Natural killer cell (primary cell): ENCODE data around the gene BMP8A. TPM values are rescaled to one million over a fixed set of nuclear protein-coding genes. Genes with fewer than 3 reads are reported as not detected.
"Not testable (repeated sequence)": the region's sequence is repeated elsewhere in the genome, so short reads cannot be mapped to it uniquely, and the experiment has no call there.

Source experiments
- ATAC-seq, 3 donors: fragments of 150-1000 bp in 2 of 3; fragments of 200-7000 bp in 1 of 3; cut with Tn5 transposase; 1 replicate in 1 of 3; 2 replicates in 2 of 3; pipeline ENCODE4 v1.10.0; 2021; ENCODE audit warnings: mild to moderate bottlenecking in 2 of 3, moderate library complexity in 2 of 3
- DNase-seq, 2 donors: peaks; one replicate each; pipeline versions ENCODE4 v3.0.0 to v3.0.0-alpha.2; 2013 to 2021; ENCODE audit warnings: mixed read lengths in 1 of 2
- H3K27ac ChIP-seq: one replicate; pipeline ENCODE4 v1.5.1; 2013; ENCODE audit warnings: mild to moderate bottlenecking, low read length
- H3K27me3 ChIP-seq: one replicate; pipeline ENCODE4 v1.6.1; 2013; ENCODE audit warnings: low read length; ENCODE audit not compliant: control insufficient read depth, insufficient read depth
- H3K36me3 ChIP-seq: one replicate; pipeline ENCODE4 v1.6.1; 2013; ENCODE audit warnings: low read length; ENCODE audit not compliant: control insufficient read depth, insufficient read depth
- H3K4me1 ChIP-seq: one replicate; pipeline ENCODE4 v1.6.1; 2013; ENCODE audit warnings: low read length; ENCODE audit not compliant: control insufficient read depth, insufficient read depth
- H3K4me3 ChIP-seq: one replicate; pipeline ENCODE4 v1.5.1; 2013; ENCODE audit warnings: low read length
- H3K9me3 ChIP-seq: one replicate; pipeline ENCODE4 v1.6.1; 2013; ENCODE audit warnings: low read length; ENCODE audit not compliant: control insufficient read depth, insufficient read depth
- H3K27ac Mint-ChIP-seq, 2 donors: one replicate each; pipeline ENCODE4 v1.8.0; 2022; ENCODE audit warnings: mild to moderate bottlenecking in 2 of 2, mixed read lengths in 2 of 2, moderate library complexity in 1 of 2
- H3K27me3 Mint-ChIP-seq, 2 donors: one replicate each; pipeline ENCODE4 v1.8.0; 2022; ENCODE audit warnings: low read depth in 2 of 2, mixed read lengths in 2 of 2
- H3K36me3 Mint-ChIP-seq: one replicate; pipeline ENCODE4 v1.8.0; 2022; ENCODE audit warnings: mixed read lengths
- H3K4me1 Mint-ChIP-seq, 2 donors: one replicate each; pipeline ENCODE4 v1.8.0; 2022; ENCODE audit warnings: mixed read lengths in 2 of 2
- H3K4me3 Mint-ChIP-seq: one replicate; pipeline ENCODE4 v1.8.0; 2022; ENCODE audit warnings: mild to moderate bottlenecking, moderate library complexity, mixed read lengths
- H3K9me3 Mint-ChIP-seq, 2 donors: one replicate each; pipeline ENCODE4 v1.8.0; 2022; ENCODE audit warnings: mixed read lengths in 2 of 2
- WGBS: methylation state at CpG from one replicate; pipeline ENCODE4 v1.1.7; 2013; ENCODE audit warnings: missing lambda C conversion rate; ENCODE audit not compliant: insufficient coverage; 5-methylcytosine and 5-hydroxymethylcytosine counted together
- intact Hi-C: fragments of 100-400 bp; cut with micrococcal nuclease; formaldehyde crosslinking; loops from one replicate; pipeline ENCODE4 v1.14.2; 2022
- total RNA-seq, 4 donors: library from RNA; stranded (reverse); fragments of 120-200 nt in 1 of 4; gene quantifications; one replicate each; pipeline versions ENCODE4 v1.2.3 to v1.2.4, GENCODE V29; 2013 to 2022
- TF ChIP-seq, protein P1 (sequence below): fragments of 200-600 bp; IDR thresholded peaks from one replicate; pipeline ENCODE4 v1.8.0; 2022; ENCODE audit warnings: antibody characterized with exemption

BMP8A gene
- total RNA-seq, 3 donors from 2014 or later (not counting 1 experiment from before 2014, with no cell fraction given) = 0.29 to 1.6 (median 0.40) TPM

DNA sequence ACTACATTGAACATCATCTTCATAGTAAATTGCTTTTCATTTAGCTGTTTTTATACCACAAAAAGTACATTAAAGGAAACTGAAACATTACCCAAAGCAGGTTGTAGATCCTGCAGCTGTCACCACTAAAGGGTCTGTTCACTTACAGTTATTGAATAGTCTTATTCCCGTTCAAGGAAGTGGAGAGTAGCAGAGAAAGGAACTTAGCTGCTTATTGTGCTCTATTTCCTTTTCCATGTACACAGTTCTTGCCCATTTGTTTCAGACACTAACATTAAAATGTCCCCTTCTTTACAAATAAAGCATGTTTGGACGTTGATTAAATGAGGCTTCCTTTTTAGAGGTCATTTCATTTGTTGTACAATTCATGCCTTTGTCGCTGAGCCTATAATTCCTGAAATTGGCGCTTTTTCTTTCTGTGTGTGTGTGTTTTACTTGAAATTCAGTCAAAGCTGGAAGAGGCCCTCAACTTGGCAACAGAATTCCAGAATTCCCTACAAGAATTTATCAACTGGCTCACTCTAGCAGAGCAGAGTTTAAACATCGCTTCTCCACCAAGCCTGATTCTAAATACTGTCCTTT lies 44.4 kb upstream of the BMP8A start:
- no peaks in the 10 kb centered on the region for H3K27me3 ChIP-seq
- no peak overlapping the region for H3K27ac ChIP-seq
- Mint-ChIP-seq H3K27me3 (no peaks in the 10 kb centered on the region), H3K27ac (peak overlapping the region; percentile 11 to 27), H3K36me3 (peaks cover 37% of the 10 kb centered on the region), H3K4me3 (no peak overlapping the region), H3K4me1 (peaks cover 0 to 6% of the 10 kb centered on the region in 2 donors), H3K9me3 (no peaks in the 10 kb centered on the region)
- ATAC-seq (no peak), DNase-seq (no peak)
- no peaks in the 10 kb centered on the region for H3K9me3 ChIP-seq
- H3K36me3 ChIP-seq = peaks cover 85% of the 10 kb centered on the region
- no peak overlapping the region for H3K4me3 ChIP-seq
- TF ChIP-seq, protein P1, sequence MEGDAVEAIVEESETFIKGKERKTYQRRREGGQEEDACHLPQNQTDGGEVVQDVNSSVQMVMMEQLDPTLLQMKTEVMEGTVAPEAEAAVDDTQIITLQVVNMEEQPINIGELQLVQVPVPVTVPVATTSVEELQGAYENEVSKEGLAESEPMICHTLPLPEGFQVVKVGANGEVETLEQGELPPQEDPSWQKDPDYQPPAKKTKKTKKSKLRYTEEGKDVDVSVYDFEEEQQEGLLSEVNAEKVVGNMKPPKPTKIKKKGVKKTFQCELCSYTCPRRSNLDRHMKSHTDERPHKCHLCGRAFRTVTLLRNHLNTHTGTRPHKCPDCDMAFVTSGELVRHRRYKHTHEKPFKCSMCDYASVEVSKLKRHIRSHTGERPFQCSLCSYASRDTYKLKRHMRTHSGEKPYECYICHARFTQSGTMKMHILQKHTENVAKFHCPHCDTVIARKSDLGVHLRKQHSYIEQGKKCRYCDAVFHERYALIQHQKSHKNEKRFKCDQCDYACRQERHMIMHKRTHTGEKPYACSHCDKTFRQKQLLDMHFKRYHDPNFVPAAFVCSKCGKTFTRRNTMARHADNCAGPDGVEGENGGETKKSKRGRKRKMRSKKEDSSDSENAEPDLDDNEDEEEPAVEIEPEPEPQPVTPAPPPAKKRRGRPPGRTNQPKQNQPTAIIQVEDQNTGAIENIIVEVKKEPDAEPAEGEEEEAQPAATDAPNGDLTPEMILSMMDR = no peak
- H3K4me1 ChIP-seq = no peaks in the 10 kb centered on the region
- WGBS = 94% methylated on average over 3 of the region's 5 CpGs
- intact Hi-C loops = no loop called here

DNA sequence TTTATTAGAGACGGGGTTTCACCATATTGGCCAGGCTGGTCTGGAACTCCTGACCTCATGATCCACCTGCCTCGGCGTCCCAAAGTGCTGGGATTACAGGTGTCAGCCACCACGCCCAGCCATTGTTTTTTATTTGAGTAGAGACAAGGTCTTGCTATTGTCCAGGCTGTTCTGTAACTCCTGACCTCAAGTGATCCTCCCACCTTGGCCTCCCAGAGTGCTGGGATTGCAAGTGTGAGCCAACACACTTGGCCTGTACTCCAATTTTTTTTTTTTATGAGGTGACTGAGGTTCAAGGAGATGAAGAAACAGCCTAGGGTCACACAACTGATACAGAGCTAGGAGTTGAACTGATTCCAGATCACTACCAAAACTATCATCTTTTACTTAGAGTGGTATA lies 41.4 kb upstream of the BMP8A start:
- 96% methylated on average over 4 of the region's 4 CpGs for WGBS
- ATAC-seq, H3K4me3 ChIP-seq, H3K27me3 Mint-ChIP-seq, H3K9me3 ChIP-seq, H3K27ac Mint-ChIP-seq, H3K27ac ChIP-seq, DNase-seq, H3K4me1 ChIP-seq, H3K9me3 Mint-ChIP-seq, H3K27me3 ChIP-seq, intact Hi-C loops, H3K4me1 Mint-ChIP-seq, H3K4me3 Mint-ChIP-seq: not testable (repeated sequence)
- peaks cover 88% of the 10 kb centered on the region for H3K36me3 ChIP-seq
- peaks cover 24% of the 10 kb centered on the region for H3K36me3 Mint-ChIP-seq

DNA sequence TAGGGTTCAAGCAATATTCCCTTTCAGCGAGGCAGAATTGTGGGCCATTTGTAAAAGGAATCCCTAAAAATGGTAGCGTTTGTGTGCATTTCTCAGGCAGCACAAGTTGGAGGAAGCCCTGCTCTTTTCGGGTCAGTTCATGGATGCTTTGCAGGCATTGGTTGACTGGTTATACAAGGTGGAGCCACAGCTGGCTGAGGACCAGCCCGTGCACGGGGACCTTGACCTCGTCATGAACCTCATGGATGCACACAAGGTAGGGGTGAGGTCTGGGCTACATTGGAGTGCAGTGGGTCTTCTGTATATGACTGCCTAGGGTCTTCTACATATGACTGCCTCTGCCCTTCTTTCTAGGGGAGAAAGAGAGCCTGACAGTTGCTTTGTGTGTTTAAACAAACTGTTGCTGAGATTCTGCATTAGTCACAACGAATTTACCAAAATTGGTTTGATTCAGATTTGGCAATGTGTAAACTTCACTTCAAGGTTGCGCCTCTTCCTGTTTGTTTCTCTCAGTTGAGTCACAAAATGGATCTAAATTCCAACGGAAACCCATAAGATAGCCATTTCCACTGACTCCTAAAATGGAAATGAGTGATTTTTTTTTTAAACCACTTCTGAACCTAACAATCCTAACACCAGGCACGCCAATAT lies 40.4 kb upstream of the BMP8A start:
- Mint-ChIP-seq H3K4me1 (no peaks in the 10 kb centered on the region), H3K9me3 (no peaks in the 10 kb centered on the region), H3K4me3 (no peak overlapping the region), H3K27ac (peak overlapping the region in 1 of 2 donors; percentile 47), H3K27me3 (no peaks in the 10 kb centered on the region), H3K36me3 (peaks cover 24% of the 10 kb centered on the region)
- H3K36me3 ChIP-seq = peaks cover 87% of the 10 kb centered on the region
- H3K4me3 ChIP-seq = no peak overlapping the region
- ATAC-seq (no peak), DNase-seq (no peak)
- 97% methylated on average over 9 of the region's 10 CpGs for WGBS
- intact Hi-C loops = no loop called here
- no peaks in the 10 kb centered on the region for H3K27me3 ChIP-seq
- TF ChIP-seq, protein P1 = no peak
- no peak overlapping the region for H3K27ac ChIP-seq
- H3K4me1 ChIP-seq = no peaks in the 10 kb centered on the region
- H3K9me3 ChIP-seq = no peaks in the 10 kb centered on the region

DNA sequence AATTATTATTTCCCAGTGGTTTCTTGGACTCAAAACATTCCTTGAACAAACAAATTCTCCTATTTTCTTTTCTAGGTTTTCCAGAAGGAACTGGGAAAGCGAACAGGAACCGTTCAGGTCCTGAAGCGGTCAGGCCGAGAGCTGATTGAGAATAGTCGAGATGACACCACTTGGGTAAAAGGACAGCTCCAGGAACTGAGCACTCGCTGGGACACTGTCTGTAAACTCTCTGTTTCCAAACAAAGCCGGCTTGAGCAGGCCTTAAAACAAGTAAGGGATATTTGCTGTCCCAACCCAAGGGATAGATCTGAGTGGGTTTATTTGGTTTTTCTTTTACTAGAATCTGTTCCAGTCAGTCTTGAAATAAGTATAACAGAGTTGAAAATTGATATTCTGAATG lies 39.4 kb upstream of the BMP8A start:
- ATAC-seq (no peak), DNase-seq (no peak)
- Mint-ChIP-seq H3K9me3 (no peaks in the 10 kb centered on the region), H3K4me1 (no peaks in the 10 kb centered on the region), H3K27ac (peak overlapping the region in 1 of 2 donors; percentile 47), H3K27me3 (no peaks in the 10 kb centered on the region), H3K4me3 (no peak overlapping the region), H3K36me3 (peaks cover 23% of the 10 kb centered on the region)
- Histone ChIP-seq H3K4me1 (no peaks in the 10 kb centered on the region), H3K27me3 (no peaks in the 10 kb centered on the region), H3K9me3 (no peaks in the 10 kb centered on the region), H3K4me3 (no peak overlapping the region), H3K27ac (no peak overlapping the region), H3K36me3 (peaks cover 90% of the 10 kb centered on the region)
- WGBS = over 99% methylated on average over 7 of the region's 7 CpGs
- intact Hi-C loops = no loop called here
- TF ChIP-seq, protein P1 = no peak
